Gastrocnemius medialis (tissue), 4 donors: Measurements from ENCODE around the gene WASHC3.

Experiments used
- POLR2A ChIP-seq, 2 donors: fragments of 450-650 bp; IDR thresholded peaks; one replicate each; pipeline ENCODE4 v1.6.1; 2017; ENCODE audit warnings: antibody characterized with exemption in 2 of 2, mild to moderate bottlenecking in 2 of 2, moderate library complexity in 2 of 2
- TF ChIP-seq, protein P1 (sequence below), 5 experiments: fragments of 450-650 bp in 3 of 5; fragments of 200-600 bp in 2 of 5; sonication (generic) in 2 of 5; IDR thresholded peaks in 4 of 5; conservative IDR thresholded peaks in 1 of 5; 1 replicate in 4 of 5; 2 replicates in 1 of 5; pipeline ENCODE4 v1.5.1; 2016 to 2019; ENCODE audit warnings: antibody characterized with exemption in 5 of 5, mild to moderate bottlenecking in 3 of 5, moderate library complexity in 3 of 5

- TF ChIP-seq, protein P1, sequence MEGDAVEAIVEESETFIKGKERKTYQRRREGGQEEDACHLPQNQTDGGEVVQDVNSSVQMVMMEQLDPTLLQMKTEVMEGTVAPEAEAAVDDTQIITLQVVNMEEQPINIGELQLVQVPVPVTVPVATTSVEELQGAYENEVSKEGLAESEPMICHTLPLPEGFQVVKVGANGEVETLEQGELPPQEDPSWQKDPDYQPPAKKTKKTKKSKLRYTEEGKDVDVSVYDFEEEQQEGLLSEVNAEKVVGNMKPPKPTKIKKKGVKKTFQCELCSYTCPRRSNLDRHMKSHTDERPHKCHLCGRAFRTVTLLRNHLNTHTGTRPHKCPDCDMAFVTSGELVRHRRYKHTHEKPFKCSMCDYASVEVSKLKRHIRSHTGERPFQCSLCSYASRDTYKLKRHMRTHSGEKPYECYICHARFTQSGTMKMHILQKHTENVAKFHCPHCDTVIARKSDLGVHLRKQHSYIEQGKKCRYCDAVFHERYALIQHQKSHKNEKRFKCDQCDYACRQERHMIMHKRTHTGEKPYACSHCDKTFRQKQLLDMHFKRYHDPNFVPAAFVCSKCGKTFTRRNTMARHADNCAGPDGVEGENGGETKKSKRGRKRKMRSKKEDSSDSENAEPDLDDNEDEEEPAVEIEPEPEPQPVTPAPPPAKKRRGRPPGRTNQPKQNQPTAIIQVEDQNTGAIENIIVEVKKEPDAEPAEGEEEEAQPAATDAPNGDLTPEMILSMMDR (IDR thresholded peaks at IDR 0.05 in 4 of 5, conservative IDR thresholded peaks at IDR 0.05 in 1 of 5) = no peak
- TF ChIP-seq POLR2A (IDR thresholded peaks at IDR 0.05) = no peak
Measured at GRCh38 chr12:102096855-102097254, 35.1 kb upstream of the WASHC3 start.
